Fibroblast of lung (primary cell): ENCODE results near the gene REXO2. TPM values are rescaled to one million over a fixed set of nuclear protein-coding genes. Genes with fewer than 3 reads are reported as not detected.

Source experiments
- DNase-seq, 2 donors: peaks; one replicate each; pipeline versions ENCODE4 v3.0.0 to v3.0.0-alpha.2; 2010; ENCODE audit warnings: low read depth in 2 of 2
- H2AFZ ChIP-seq: 2 replicates; pipeline ENCODE4 v1.5.1; 2012; ENCODE audit warnings: low read length, control low read depth, inconsistent platforms
- H3K27ac ChIP-seq: 2 replicates; pipeline ENCODE4 v1.5.1; 2011; ENCODE audit warnings: low read length, control low read depth; ENCODE audit not compliant: insufficient read depth
- H3K27me3 ChIP-seq: 2 replicates; pipeline ENCODE4 v1.5.1; 2011; ENCODE audit warnings: mild to moderate bottlenecking, low read length; ENCODE audit not compliant: control insufficient read depth, insufficient read depth
- H3K36me3 ChIP-seq: 2 replicates; pipeline ENCODE4 v1.5.1; 2011; ENCODE audit warnings: low read length; ENCODE audit not compliant: control insufficient read depth, insufficient read depth
- H3K4me1 ChIP-seq: 2 replicates; pipeline ENCODE4 v1.5.1; 2011; ENCODE audit warnings: low read length; ENCODE audit not compliant: control insufficient read depth, insufficient read depth; ENCODE audit errors: extremely low read depth
- H3K4me2 ChIP-seq: 2 replicates; pipeline ENCODE4 v1.5.1; 2011; ENCODE audit warnings: low read length, control low read depth; ENCODE audit not compliant: insufficient read depth; ENCODE audit errors: extremely low read depth
- H3K4me3 ChIP-seq, 4 experiments: fragments of 200-600 bp in 1 of 4; sonication (generic) in 1 of 4; replicated peaks in 1 of 4; 2 replicates each; pipeline ENCODE4 v1.5.1; 2011 to 2016; ENCODE audit warnings: low read length in 4 of 4, low read depth in 3 of 4, mild to moderate bottlenecking in 3 of 4, control low read depth in 2 of 4, inconsistent platforms in 1 of 4, mixed read lengths in 1 of 4; ENCODE audit not compliant: insufficient read depth in 1 of 4; ENCODE audit errors: control extremely low read depth in 1 of 4
- H3K79me2 ChIP-seq: 2 replicates; pipeline ENCODE4 v1.5.1; 2012; ENCODE audit warnings: mild to moderate bottlenecking, low read length, inconsistent platforms; ENCODE audit not compliant: control insufficient read depth, insufficient read depth
- H3K9ac ChIP-seq: 2 replicates; pipeline ENCODE4 v1.5.1; 2011; ENCODE audit warnings: mild to moderate bottlenecking, low read length, control low read depth; ENCODE audit not compliant: insufficient read depth
- H3K9me3 ChIP-seq: 2 replicates; pipeline ENCODE4 v1.5.1; 2012; ENCODE audit warnings: low read depth, low read length; ENCODE audit not compliant: control insufficient read depth, insufficient read depth
- H4K20me1 ChIP-seq: 2 replicates; pipeline ENCODE4 v1.5.1; 2011; ENCODE audit warnings: low read length; ENCODE audit not compliant: control insufficient read depth, insufficient read depth; ENCODE audit errors: extremely low read depth
- EZH2 ChIP-seq: IDR thresholded peaks from 2 replicates; pipeline ENCODE4 v1.5.1; 2012; ENCODE audit warnings: low read length, control low read depth, mild to moderate bottlenecking; ENCODE audit errors: missing control alignments
- polyA plus RNA-seq, 2 donors: library from polyadenylated mRNA; depleted of rRNA in 1 of 2; stranded (reverse) in 1 of 2; unstranded in 1 of 2; fragments of >200 nt; gene quantifications; 2 replicates each; pipeline ENCODE4 v1.2.1, GENCODE V29; 2011 to 2012; ENCODE audit warnings: missing spikeins in 1 of 2
- total RNA-seq: library from RNA; depleted of rRNA; stranded (reverse); fragments of >200 nt; gene quantifications from 2 replicates; pipeline ENCODE4 v1.2.1, GENCODE V29; 2014
- TF ChIP-seq, protein P1 (sequence below), 2 donors: IDR thresholded peaks in 1 of 2; conservative IDR thresholded peaks in 1 of 2; 1 replicate in 1 of 2; 2 replicates in 1 of 2; pipeline ENCODE4 v1.5.1; 2011 to 2012; ENCODE audit warnings: low read length in 2 of 2, control low read depth in 1 of 2, inconsistent platforms in 1 of 2, low read depth in 1 of 2, mild to moderate bottlenecking in 1 of 2

Gene REXO2
- total and polyA plus RNA-seq, 2 donors (not counting 1 experiment from before 2014, with no cell fraction given): 234 to 372 TPM

DNA sequence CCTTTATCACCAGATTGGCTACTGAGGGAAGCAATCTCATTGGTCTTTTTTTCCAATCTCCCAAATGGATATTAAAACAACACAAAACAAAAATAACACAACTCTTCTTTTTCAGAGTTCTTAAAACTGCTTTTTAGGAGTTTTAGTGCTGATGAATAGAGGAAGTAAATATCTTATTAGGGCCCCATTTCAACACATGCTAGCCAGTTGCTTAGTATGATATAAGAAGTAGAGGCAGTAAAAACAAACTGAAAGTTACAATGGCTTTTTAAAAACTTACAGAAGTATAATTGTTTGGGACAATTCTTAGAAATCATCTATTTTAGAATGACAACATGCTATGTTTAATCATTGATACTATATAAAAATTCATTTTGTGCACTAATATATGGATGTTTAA, 42.4 kb upstream of the REXO2 start:
- no peak for TF ChIP-seq EZH2
- TF ChIP-seq, protein P1, sequence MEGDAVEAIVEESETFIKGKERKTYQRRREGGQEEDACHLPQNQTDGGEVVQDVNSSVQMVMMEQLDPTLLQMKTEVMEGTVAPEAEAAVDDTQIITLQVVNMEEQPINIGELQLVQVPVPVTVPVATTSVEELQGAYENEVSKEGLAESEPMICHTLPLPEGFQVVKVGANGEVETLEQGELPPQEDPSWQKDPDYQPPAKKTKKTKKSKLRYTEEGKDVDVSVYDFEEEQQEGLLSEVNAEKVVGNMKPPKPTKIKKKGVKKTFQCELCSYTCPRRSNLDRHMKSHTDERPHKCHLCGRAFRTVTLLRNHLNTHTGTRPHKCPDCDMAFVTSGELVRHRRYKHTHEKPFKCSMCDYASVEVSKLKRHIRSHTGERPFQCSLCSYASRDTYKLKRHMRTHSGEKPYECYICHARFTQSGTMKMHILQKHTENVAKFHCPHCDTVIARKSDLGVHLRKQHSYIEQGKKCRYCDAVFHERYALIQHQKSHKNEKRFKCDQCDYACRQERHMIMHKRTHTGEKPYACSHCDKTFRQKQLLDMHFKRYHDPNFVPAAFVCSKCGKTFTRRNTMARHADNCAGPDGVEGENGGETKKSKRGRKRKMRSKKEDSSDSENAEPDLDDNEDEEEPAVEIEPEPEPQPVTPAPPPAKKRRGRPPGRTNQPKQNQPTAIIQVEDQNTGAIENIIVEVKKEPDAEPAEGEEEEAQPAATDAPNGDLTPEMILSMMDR (conservative IDR thresholded peaks at IDR 0.05 in 1 of 2, IDR thresholded peaks at IDR 0.05 in 1 of 2; ENCODE audit: low read depth in 1 of 2, low read length in 2 of 2): no peak
- DNase-seq: no peak
- Histone ChIP-seq H3K79me2 (peaks cover 20% of the 10 kb centered on the region), H3K4me1 (peaks cover 3% of the 10 kb centered on the region), H3K4me2 (no peak overlapping the region), H4K20me1 (no peaks in the 10 kb centered on the region), H3K4me3 (no peak overlapping the region), H3K9me3 (no peaks in the 10 kb centered on the region), H3K27me3 (no peaks in the 10 kb centered on the region), H3K27ac (no peak overlapping the region), H2AFZ (no peak overlapping the region), H3K36me3 (no peaks in the 10 kb centered on the region), H3K9ac (no peak overlapping the region)

DNA sequence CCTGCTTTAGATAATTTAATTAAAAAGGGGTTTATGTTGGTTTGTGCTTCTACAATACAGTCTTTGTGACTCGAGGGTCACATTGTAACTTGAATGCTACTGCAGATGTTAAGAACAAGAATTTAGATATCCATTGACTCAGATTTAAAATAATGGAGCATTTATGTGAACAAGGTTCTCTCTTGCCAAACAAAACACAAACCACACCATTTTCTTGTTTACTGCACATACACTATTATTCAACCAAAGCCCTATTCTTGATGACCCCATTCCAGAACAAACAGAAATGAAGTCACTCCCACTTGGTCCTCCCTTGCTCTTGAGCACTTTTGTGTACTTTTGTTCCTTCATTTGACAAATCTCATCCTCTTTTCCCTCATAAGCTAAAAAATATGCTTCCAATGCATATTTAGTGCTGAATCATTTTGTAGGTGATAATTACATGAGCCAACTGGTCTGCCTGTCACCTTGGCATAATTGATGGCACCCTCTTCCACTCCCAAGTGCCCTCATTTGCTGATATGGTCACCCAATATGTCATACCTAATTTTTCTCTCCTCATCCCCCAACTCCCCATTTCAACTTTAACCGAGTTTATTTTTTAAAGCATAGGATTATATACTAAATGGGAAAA, 41.8 kb upstream of the REXO2 start:
- Histone ChIP-seq H3K27ac (no peak overlapping the region), H4K20me1 (no peaks in the 10 kb centered on the region), H3K36me3 (no peaks in the 10 kb centered on the region), H3K27me3 (no peaks in the 10 kb centered on the region), H3K4me3 (no peak overlapping the region), H3K9ac (no peak overlapping the region), H3K9me3 (no peaks in the 10 kb centered on the region), H3K79me2 (peaks cover 25% of the 10 kb centered on the region), H3K4me2 (peak overlapping the region; percentile 54), H3K4me1 (peaks cover 3% of the 10 kb centered on the region), H2AFZ (no peak overlapping the region)
- peak in 1 of 2 donors; percentile 43 for DNase-seq
- TF ChIP-seq EZH2: no peak
- TF ChIP-seq, protein P1 (conservative IDR thresholded peaks at IDR 0.05 in 1 of 2, IDR thresholded peaks at IDR 0.05 in 1 of 2; ENCODE audit: low read depth in 1 of 2, low read length in 2 of 2): no peak

- Histone ChIP-seq H3K36me3 (peaks cover 2% of the 10 kb centered on the region), H3K9ac (no peak overlapping the region), H3K27ac (no peak overlapping the region), H3K4me1 (peaks cover 3% of the 10 kb centered on the region), H3K9me3 (no peaks in the 10 kb centered on the region), H3K4me2 (peak overlapping the region; percentile 54), H2AFZ (no peak overlapping the region), H4K20me1 (no peaks in the 10 kb centered on the region), H3K27me3 (no peaks in the 10 kb centered on the region), H3K4me3 (peak overlapping the region in 3 of 4 experiments; percentile 13 to 96 (median 95)), H3K79me2 (peaks cover 34% of the 10 kb centered on the region)
- DNase-seq: peak in 1 of 2 donors; percentile 26
- TF ChIP-seq, protein P1 (conservative IDR thresholded peaks at IDR 0.05 in 1 of 2, IDR thresholded peaks at IDR 0.05 in 1 of 2; ENCODE audit: low read depth in 1 of 2, low read length in 2 of 2): no peak
- no peak for TF ChIP-seq EZH2
Measured at GRCh38 chr11:114398303-114398920, 40.9 kb upstream of the REXO2 start.
